NCI-H2107 treated with DMSO at 0.1 percent for 48 hours (cell line): Measurements from ENCODE around the gene ACSS3.

Experiments used
- DNase-seq: peaks from one replicate; lab custom pipeline; 2025; ENCODE audit not compliant: unreplicated experiment; lab: John Stamatoyannopoulos, UW

ACSS3 gene

GRCh38 chr12:81294325-81295190, 216.7 kb downstream of the ACSS3 start:
- no peak for DNase-seq

- DNase-seq: no peak
Measured at GRCh38 chr12:81295251-81295650, 217.4 kb downstream of the ACSS3 start.

- no peak for DNase-seq
Measured at GRCh38 chr12:81296556-81297305, 218.9 kb downstream of the ACSS3 start.

- DNase-seq: no peak
Measured at GRCh38 chr12:81297601-81298000, 219.7 kb downstream of the ACSS3 start.

GRCh38 chr12:81300454-81300853, 222.6 kb downstream of the ACSS3 start:
- no peak for DNase-seq

GRCh38 chr12:81303935-81304334, 226.1 kb downstream of the ACSS3 start:
- no peak for DNase-seq
